Stimulated activated memory B cell treated with anti-CD40 and anti-IgM and Interleukin-4, amounts not matched to agents 10 μg/mL and 1 μg/mL and 100 μg/mL, for 72 hours (primary cell): ENCODE data around the gene TSHZ2.
A peak's percentile ranks its signal among the peaks of the same experiment; 100 is the strongest.

ENCODE experiments used
- ATAC-seq: fragments of 150-1000 bp; cut with Tn5 transposase; 2 replicates; pipeline ENCODE4 v1.10.0; 2021
- H3K27ac Mint-ChIP-seq: one replicate; pipeline ENCODE4 v1.8.0; 2022; ENCODE audit warnings: mild to moderate bottlenecking, mixed read lengths
- H3K27me3 Mint-ChIP-seq: one replicate; pipeline ENCODE4 v1.8.0; 2022; ENCODE audit warnings: mixed read lengths
- H3K36me3 Mint-ChIP-seq: one replicate; pipeline ENCODE4 v1.8.0; 2022; ENCODE audit warnings: mixed read lengths
- H3K4me1 Mint-ChIP-seq: one replicate; pipeline ENCODE4 v1.8.0; 2022; ENCODE audit warnings: mixed read lengths
- H3K4me3 Mint-ChIP-seq: one replicate; pipeline ENCODE4 v1.8.0; 2022; ENCODE audit warnings: mild to moderate bottlenecking, moderate library complexity, mixed read lengths
- H3K9me3 Mint-ChIP-seq: one replicate; pipeline ENCODE4 v1.8.0; 2022; ENCODE audit warnings: mixed read lengths

Gene TSHZ2

GRCh38 chr20:52975803-52976531, 3.8 kb downstream of the TSHZ2 start:
- Mint-ChIP-seq H3K4me3 (peak overlapping the region; percentile 10), H3K27ac (no peak overlapping the region)

GRCh38 chr20:52978851-52979250, 6.7 kb downstream of the TSHZ2 start:
- no peak overlapping the region for H3K4me3 Mint-ChIP-seq
- peaks cover 8% of the 10 kb centered on the region for H3K4me1 Mint-ChIP-seq
- no peak overlapping the region for H3K27ac Mint-ChIP-seq
- no peak for ATAC-seq
- H3K9me3 Mint-ChIP-seq: no peaks in the 10 kb centered on the region
- peaks cover 31% of the 10 kb centered on the region for H3K27me3 Mint-ChIP-seq
- no peaks in the 10 kb centered on the region for H3K36me3 Mint-ChIP-seq

More at GRCh38 chr20:52975803-52976531, 3.8 kb downstream of the TSHZ2 start:
- H3K9me3 Mint-ChIP-seq: no peaks in the 10 kb centered on the region
- H3K36me3 Mint-ChIP-seq: no peaks in the 10 kb centered on the region
- no peak for ATAC-seq
- H3K27me3 Mint-ChIP-seq: peaks cover 50% of the 10 kb centered on the region
- peaks cover 35% of the 10 kb centered on the region for H3K4me1 Mint-ChIP-seq

DNA sequence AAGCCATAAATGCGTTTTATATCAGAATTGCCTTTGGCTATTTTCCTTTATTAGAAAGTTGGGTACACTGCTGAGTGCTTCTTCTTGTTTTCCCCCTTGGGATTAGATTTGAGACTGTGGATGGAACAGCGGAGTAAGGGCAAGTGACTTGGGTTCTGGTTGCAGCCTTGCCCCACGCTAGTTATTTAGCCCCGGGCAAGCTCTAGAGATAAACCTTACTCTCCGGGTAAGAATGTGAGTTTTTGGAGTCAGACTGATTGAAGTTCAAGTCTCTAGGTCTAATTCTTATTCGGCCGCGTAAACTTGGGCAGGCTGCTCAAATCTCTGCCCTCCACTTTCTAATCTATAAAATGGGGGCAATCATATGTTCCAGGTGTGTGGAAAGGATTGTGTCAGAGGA, 8.9 kb downstream of the TSHZ2 start:
- Mint-ChIP-seq H3K4me1 (peaks cover 6% of the 10 kb centered on the region), H3K9me3 (no peaks in the 10 kb centered on the region), H3K27me3 (peaks cover 30% of the 10 kb centered on the region), H3K27ac (no peak overlapping the region), H3K4me3 (no peak overlapping the region), H3K36me3 (no peaks in the 10 kb centered on the region)
- no peak for ATAC-seq

GRCh38 chr20:52983726-52984450, 11.7 kb downstream of the TSHZ2 start:
- no peaks in the 10 kb centered on the region for H3K9me3 Mint-ChIP-seq
- H3K4me3 Mint-ChIP-seq: no peak overlapping the region
- ATAC-seq: no peak
- peaks cover 22% of the 10 kb centered on the region for H3K27me3 Mint-ChIP-seq
- H3K36me3 Mint-ChIP-seq: no peaks in the 10 kb centered on the region
- H3K4me1 Mint-ChIP-seq: peaks cover 6% of the 10 kb centered on the region
- no peak overlapping the region for H3K27ac Mint-ChIP-seq

DNA sequence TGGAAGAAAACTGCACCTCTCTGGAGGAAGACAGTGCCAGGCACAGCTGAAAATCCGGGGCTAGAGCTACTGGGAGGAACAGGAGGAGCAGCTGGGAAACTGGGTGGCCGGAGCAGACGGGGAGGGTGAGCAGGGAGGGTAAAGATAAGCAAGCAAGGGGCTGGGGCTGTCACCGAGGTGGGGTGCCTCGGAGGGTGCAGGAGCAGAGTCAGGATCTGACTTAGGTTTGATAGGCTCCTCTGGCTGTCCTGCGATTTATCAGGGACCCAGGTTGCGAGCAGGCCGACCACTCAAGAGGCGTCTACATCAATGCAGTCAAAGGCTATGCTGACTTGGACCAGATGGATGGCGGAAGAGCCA, 12.3 kb downstream of the TSHZ2 start:
- H3K27me3 Mint-ChIP-seq: peaks cover 22% of the 10 kb centered on the region
- H3K4me3 Mint-ChIP-seq: no peak overlapping the region
- no peaks in the 10 kb centered on the region for H3K9me3 Mint-ChIP-seq
- no peak overlapping the region for H3K27ac Mint-ChIP-seq
- no peaks in the 10 kb centered on the region for H3K36me3 Mint-ChIP-seq
- peaks cover 6% of the 10 kb centered on the region for H3K4me1 Mint-ChIP-seq
- no peak for ATAC-seq

- no peak for ATAC-seq
- peaks cover 6% of the 10 kb centered on the region for H3K4me1 Mint-ChIP-seq
- H3K36me3 Mint-ChIP-seq: no peaks in the 10 kb centered on the region
- H3K4me3 Mint-ChIP-seq: no peak overlapping the region
- H3K27me3 Mint-ChIP-seq: peaks cover 20% of the 10 kb centered on the region
- H3K9me3 Mint-ChIP-seq: no peaks in the 10 kb centered on the region
- no peak overlapping the region for H3K27ac Mint-ChIP-seq
These were observed 13.5 kb downstream of the TSHZ2 start for GRCh38 chr20:52985687-52986086.

DNA sequence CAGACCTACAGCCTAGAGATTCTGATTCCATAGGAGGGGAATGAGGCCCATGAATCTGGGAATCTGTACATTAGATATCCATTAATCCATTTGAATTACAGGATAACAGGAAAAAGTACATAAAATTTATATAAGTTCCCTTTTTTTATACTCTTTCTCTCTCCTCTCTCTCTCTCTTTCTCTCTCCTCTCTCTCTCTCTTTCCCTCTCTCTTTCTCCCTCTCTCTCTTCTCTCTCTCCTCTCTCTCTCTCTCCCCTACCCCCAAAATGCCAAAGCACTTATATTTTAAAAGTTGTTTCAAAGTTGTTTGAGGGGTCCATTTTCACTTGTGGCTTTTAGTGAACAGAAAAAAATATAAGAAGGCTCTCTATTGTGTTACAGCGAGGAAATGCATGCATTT, 15.1 kb downstream of the TSHZ2 start:
- no peak overlapping the region for H3K4me3 Mint-ChIP-seq
- no peak for ATAC-seq
- H3K9me3 Mint-ChIP-seq: no peaks in the 10 kb centered on the region
- no peaks in the 10 kb centered on the region for H3K36me3 Mint-ChIP-seq
- peaks cover 6% of the 10 kb centered on the region for H3K4me1 Mint-ChIP-seq
- peaks cover 12% of the 10 kb centered on the region for H3K27me3 Mint-ChIP-seq
- no peak overlapping the region for H3K27ac Mint-ChIP-seq

DNA sequence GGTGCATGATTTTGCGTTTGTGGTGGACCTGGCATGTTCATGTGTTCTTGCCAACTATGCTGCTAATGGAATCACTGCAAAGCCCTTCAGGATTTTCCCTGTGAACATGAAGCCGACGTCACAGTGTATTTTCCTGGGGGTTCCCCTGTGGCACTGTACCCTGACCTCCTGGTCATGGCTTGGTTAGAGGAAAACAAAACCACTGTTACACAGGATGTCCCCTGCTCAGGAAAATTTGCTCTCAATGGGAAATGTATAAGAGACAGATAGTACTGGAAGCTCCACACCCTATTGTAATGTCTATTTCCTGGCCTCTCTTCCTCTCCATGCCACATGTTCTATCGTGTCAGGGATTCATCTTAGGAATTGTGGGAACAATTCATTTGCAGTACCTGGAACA, 19.7 kb downstream of the TSHZ2 start:
- H3K9me3 Mint-ChIP-seq: no peaks in the 10 kb centered on the region
- H3K4me1 Mint-ChIP-seq: no peaks in the 10 kb centered on the region
- ATAC-seq: no peak
- no peak overlapping the region for H3K4me3 Mint-ChIP-seq
- no peak overlapping the region for H3K27ac Mint-ChIP-seq
- no peaks in the 10 kb centered on the region for H3K36me3 Mint-ChIP-seq
- peaks cover 9% of the 10 kb centered on the region for H3K27me3 Mint-ChIP-seq

DNA sequence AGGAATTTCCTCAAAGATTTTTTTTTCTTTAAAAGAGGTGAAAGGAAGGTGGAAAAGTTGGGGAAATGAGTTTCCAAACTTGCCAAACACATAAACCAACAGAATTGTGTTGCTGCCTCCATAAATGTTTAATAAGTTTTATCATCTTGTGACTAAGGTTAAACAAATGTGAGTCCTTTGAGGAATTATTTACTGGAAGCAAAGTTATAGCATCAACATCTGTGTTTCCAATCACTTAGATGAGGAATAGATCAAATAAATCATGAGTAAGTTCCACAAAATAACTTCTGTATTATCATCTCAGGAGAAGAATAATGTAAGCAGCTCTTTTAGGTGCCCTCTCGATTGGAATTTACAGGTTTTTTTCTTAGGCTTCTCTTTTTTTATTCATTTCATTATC, 20.5 kb downstream of the TSHZ2 start:
- ATAC-seq: no peak
- Mint-ChIP-seq H3K36me3 (no peaks in the 10 kb centered on the region), H3K27me3 (peaks cover 9% of the 10 kb centered on the region), H3K4me1 (no peaks in the 10 kb centered on the region), H3K27ac (no peak overlapping the region), H3K9me3 (no peaks in the 10 kb centered on the region), H3K4me3 (no peak overlapping the region)

DNA sequence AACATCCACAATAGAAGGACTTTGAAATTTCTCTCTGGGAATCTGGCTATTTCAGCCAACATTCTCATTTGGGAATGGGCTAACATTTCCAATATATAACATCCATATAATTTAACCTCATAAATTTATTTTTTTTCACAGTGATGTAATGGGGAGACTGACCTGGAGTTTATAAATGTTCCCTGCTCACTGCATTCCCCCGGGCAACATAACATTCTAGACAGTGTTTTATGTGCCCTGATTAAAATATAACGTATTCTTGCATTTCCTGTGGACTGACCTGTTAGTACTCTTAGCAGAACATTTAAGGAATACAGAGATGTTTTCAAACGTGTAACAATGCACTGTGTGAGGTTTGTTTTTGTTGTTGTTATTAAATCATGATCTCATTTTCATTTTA, 20.9 kb downstream of the TSHZ2 start:
- peaks cover 9% of the 10 kb centered on the region for H3K27me3 Mint-ChIP-seq
- H3K27ac Mint-ChIP-seq: no peak overlapping the region
- no peak for ATAC-seq
- H3K4me3 Mint-ChIP-seq: no peak overlapping the region
- no peaks in the 10 kb centered on the region for H3K4me1 Mint-ChIP-seq
- no peaks in the 10 kb centered on the region for H3K9me3 Mint-ChIP-seq
- no peaks in the 10 kb centered on the region for H3K36me3 Mint-ChIP-seq

- H3K27me3 Mint-ChIP-seq: peaks cover 9% of the 10 kb centered on the region
- no peaks in the 10 kb centered on the region for H3K36me3 Mint-ChIP-seq
- H3K9me3 Mint-ChIP-seq: no peaks in the 10 kb centered on the region
- no peak for ATAC-seq
- no peak overlapping the region for H3K27ac Mint-ChIP-seq
- no peaks in the 10 kb centered on the region for H3K4me1 Mint-ChIP-seq
- H3K4me3 Mint-ChIP-seq: no peak overlapping the region
These were observed 22.2 kb downstream of the TSHZ2 start for GRCh38 chr20:52994184-52994970.

- H3K4me3 Mint-ChIP-seq: no peak overlapping the region
- no peak for ATAC-seq
- H3K27me3 Mint-ChIP-seq: peaks cover 9% of the 10 kb centered on the region
- no peak overlapping the region for H3K27ac Mint-ChIP-seq
- H3K36me3 Mint-ChIP-seq: no peaks in the 10 kb centered on the region
- H3K9me3 Mint-ChIP-seq: no peaks in the 10 kb centered on the region
- H3K4me1 Mint-ChIP-seq: peaks cover 10% of the 10 kb centered on the region
These were observed 24.0 kb downstream of the TSHZ2 start for GRCh38 chr20:52996130-52996529.

GRCh38 chr20:52996658-52997057, 24.5 kb downstream of the TSHZ2 start:
- Mint-ChIP-seq H3K27me3 (peaks cover 9% of the 10 kb centered on the region), H3K9me3 (no peaks in the 10 kb centered on the region)
- ATAC-seq: no peak

GRCh38 chr20:52998268-52998667, 26.1 kb downstream of the TSHZ2 start:
- Mint-ChIP-seq H3K27me3 (peaks cover 9% of the 10 kb centered on the region), H3K36me3 (no peaks in the 10 kb centered on the region), H3K27ac (peak overlapping the region; percentile 28), H3K4me3 (no peak overlapping the region), H3K4me1 (peaks cover 22% of the 10 kb centered on the region), H3K9me3 (no peaks in the 10 kb centered on the region)
- ATAC-seq: no peak

More at GRCh38 chr20:52996658-52997057, 24.5 kb downstream of the TSHZ2 start:
- no peak overlapping the region for H3K4me3 Mint-ChIP-seq
- no peak overlapping the region for H3K27ac Mint-ChIP-seq
- H3K36me3 Mint-ChIP-seq: no peaks in the 10 kb centered on the region
- H3K4me1 Mint-ChIP-seq: peaks cover 15% of the 10 kb centered on the region

- Mint-ChIP-seq H3K36me3 (no peaks in the 10 kb centered on the region), H3K27ac (peak overlapping the region; percentile 28), H3K4me1 (peaks cover 22% of the 10 kb centered on the region), H3K4me3 (no peak overlapping the region), H3K9me3 (no peaks in the 10 kb centered on the region), H3K27me3 (peaks cover 5% of the 10 kb centered on the region)
- no peak for ATAC-seq
These were observed 26.9 kb downstream of the TSHZ2 start for GRCh38 chr20:52999040-52999439.
